Measurements from ENCODE around the gene SLAMF8. TPM values are rescaled to one million over a fixed set of nuclear protein-coding genes. Genes with fewer than 3 reads are reported as not detected.

SLAMF8 gene
- total RNA-seq, 1 experiment from 2014 or later = not detected

DNA sequence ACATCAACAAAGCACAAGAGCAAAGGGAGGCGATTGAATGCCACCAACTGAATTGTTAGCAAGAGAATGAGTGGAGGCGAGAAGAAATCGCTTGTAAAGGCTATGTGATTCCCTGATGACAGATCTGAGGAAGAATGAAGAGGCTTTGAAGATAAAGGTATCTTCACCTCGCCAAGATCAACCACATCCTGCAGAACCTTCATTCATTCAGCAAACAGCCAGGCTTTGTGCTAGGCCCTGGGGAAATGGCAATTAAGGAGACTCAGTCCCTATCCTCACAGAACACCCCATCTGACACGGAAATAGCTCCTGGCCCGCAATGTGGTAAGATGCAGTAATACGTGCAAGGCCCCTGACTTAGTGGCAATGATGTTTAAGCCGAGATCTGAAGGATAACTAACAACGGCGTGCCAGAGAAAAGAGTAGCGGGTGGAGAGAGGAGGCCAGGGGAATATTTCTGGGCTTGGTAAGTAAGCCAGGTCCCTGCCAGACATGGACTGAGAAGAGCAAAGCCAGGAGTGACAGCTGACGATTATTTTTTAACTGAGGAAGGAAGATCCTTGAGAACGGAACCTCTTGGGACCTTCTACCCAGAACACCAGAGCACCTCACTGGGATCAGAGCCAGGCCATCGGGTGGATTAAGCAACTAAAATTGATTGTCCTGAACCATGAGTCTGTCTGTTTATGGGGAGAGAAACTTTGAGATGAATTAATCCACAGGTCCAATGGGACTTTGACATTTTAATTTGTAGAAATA is 40.4 kb downstream of the SLAMF8 start:
- no peaks in the 10 kb centered on the region for H3K27me3 Mint-ChIP-seq (ENCODE audit: insufficient read depth, unreplicated experiment)
- H3K4me3 Mint-ChIP-seq (ENCODE audit: unreplicated experiment) = peak overlapping the region; percentile 40
- BruUV-seq (replicated peaks) = no TSS peak
- intact Hi-C loops (cut with micrococcal nuclease) = no loop called here
- TF ChIP-seq, protein P1, sequence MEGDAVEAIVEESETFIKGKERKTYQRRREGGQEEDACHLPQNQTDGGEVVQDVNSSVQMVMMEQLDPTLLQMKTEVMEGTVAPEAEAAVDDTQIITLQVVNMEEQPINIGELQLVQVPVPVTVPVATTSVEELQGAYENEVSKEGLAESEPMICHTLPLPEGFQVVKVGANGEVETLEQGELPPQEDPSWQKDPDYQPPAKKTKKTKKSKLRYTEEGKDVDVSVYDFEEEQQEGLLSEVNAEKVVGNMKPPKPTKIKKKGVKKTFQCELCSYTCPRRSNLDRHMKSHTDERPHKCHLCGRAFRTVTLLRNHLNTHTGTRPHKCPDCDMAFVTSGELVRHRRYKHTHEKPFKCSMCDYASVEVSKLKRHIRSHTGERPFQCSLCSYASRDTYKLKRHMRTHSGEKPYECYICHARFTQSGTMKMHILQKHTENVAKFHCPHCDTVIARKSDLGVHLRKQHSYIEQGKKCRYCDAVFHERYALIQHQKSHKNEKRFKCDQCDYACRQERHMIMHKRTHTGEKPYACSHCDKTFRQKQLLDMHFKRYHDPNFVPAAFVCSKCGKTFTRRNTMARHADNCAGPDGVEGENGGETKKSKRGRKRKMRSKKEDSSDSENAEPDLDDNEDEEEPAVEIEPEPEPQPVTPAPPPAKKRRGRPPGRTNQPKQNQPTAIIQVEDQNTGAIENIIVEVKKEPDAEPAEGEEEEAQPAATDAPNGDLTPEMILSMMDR (IDR thresholded peaks at IDR 0.05; ENCODE audit: unreplicated experiment) = no peak
- POLR2A ChIA-PET = interaction anchor here (1.0 to 9.6 kb wide), 7 partner anchors 13 to 733 kb away, joined by 3 to 82 read pairs (median 4); partner anchors contain the start of gene DUSP23
- H3K4me1 Mint-ChIP-seq (ENCODE audit: insufficient read depth, unreplicated experiment) = peaks cover 50% of the 10 kb centered on the region
- CTCF ChIA-PET = interaction anchor here (0.6 to 10.4 kb wide), 4 partner anchors 24 to 656 kb away, joined by 3 to 146 read pairs (median 19); no protein-coding TSS in a partner anchor
- H3K36me3 Mint-ChIP-seq (ENCODE audit: insufficient read depth, unreplicated experiment) = no peaks in the 10 kb centered on the region
- no peak for DNase-seq (ENCODE audit: unreplicated experiment)
- peak overlapping the region; percentile 85 for H3K27ac Mint-ChIP-seq (ENCODE audit: low read depth, unreplicated experiment)
- no peaks in the 10 kb centered on the region for H3K9me3 Mint-ChIP-seq (ENCODE audit: unreplicated experiment)

- H3K27ac Mint-ChIP-seq (ENCODE audit: low read depth, unreplicated experiment) = peak overlapping the region; percentile 85
- TF ChIP-seq, protein P1 (IDR thresholded peaks at IDR 0.05; ENCODE audit: unreplicated experiment) = no peak
- no peaks in the 10 kb centered on the region for H3K36me3 Mint-ChIP-seq (ENCODE audit: insufficient read depth, unreplicated experiment)
- POLR2A ChIA-PET = interaction anchor here (1.0 to 9.6 kb wide), 8 partner anchors 13 to 734 kb away, joined by 3 to 82 read pairs (median 5); partner anchors contain the start of gene DUSP23
- BruUV-seq (replicated peaks) = no TSS peak
- intact Hi-C loops (cut with micrococcal nuclease) = no loop called here
- DNase-seq (ENCODE audit: unreplicated experiment) = peak; percentile 92
- CTCF ChIA-PET = interaction anchor here (0.6 to 10.4 kb wide), 4 partner anchors 16 to 383 kb away, joined by 3 to 146 read pairs (median 20); no protein-coding TSS in a partner anchor
- no peaks in the 10 kb centered on the region for H3K27me3 Mint-ChIP-seq (ENCODE audit: insufficient read depth, unreplicated experiment)
- no peaks in the 10 kb centered on the region for H3K9me3 Mint-ChIP-seq (ENCODE audit: unreplicated experiment)
- H3K4me3 Mint-ChIP-seq (ENCODE audit: unreplicated experiment) = peak overlapping the region; percentile 40
- H3K4me1 Mint-ChIP-seq (ENCODE audit: insufficient read depth, unreplicated experiment) = peaks cover 51% of the 10 kb centered on the region
These were observed 41.0 kb downstream of the SLAMF8 start for GRCh38 chr1:159867664-159868026.

DNA sequence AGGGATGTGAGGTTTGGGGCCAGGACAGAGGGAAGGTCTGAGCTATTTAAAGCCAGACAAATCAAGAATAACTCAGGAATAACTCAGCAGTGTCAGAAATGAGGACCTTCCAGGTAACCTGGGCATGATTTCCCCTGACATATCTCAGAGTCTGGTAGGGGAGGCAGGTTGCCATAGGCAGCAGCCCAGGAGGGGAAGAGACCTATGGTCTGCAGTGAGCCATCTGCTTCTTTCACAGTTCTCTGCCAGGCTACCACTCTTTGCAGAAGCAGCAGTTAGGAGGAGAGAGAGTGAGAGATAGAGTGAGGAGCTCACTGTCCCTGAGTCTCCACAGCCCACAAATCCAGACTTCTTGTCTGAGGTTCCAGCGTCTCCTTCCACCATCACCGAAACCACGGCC is 42.1 kb downstream of the SLAMF8 start:
- Mint-ChIP-seq H3K4me1 (ENCODE audit: insufficient read depth, unreplicated experiment) (peaks cover 51% of the 10 kb centered on the region), H3K9me3 (ENCODE audit: unreplicated experiment) (no peaks in the 10 kb centered on the region), H3K4me3 (ENCODE audit: unreplicated experiment) (peak overlapping the region; percentile 22), H3K36me3 (ENCODE audit: insufficient read depth, unreplicated experiment) (no peaks in the 10 kb centered on the region), H3K27me3 (ENCODE audit: insufficient read depth, unreplicated experiment) (no peaks in the 10 kb centered on the region), H3K27ac (ENCODE audit: low read depth, unreplicated experiment) (peak overlapping the region; percentile 85)
- no TSS peak for BruUV-seq (replicated peaks)
- DNase-seq (ENCODE audit: unreplicated experiment) = no peak
- TF ChIP-seq, protein P1 (IDR thresholded peaks at IDR 0.05; ENCODE audit: unreplicated experiment) = no peak
- CTCF ChIA-PET = interaction anchor here (0.9 to 10.4 kb wide), 9 partner anchors 9 to 707 kb away, joined by 3 to 146 read pairs (median 5); no protein-coding TSS in a partner anchor
- POLR2A ChIA-PET = interaction anchor here (0.7 to 9.6 kb wide), 10 partner anchors 11 to 162 kb away, joined by 3 to 82 read pairs (median 6); partner anchors contain the start of gene TAGLN2
- intact Hi-C loops (cut with micrococcal nuclease) = no loop called here

- DNase-seq (ENCODE audit: unreplicated experiment) = peak; percentile 84
- Mint-ChIP-seq H3K4me1 (ENCODE audit: insufficient read depth, unreplicated experiment) (peaks cover 51% of the 10 kb centered on the region), H3K27ac (ENCODE audit: low read depth, unreplicated experiment) (peak overlapping the region; percentile 85), H3K9me3 (ENCODE audit: unreplicated experiment) (no peaks in the 10 kb centered on the region), H3K36me3 (ENCODE audit: insufficient read depth, unreplicated experiment) (no peaks in the 10 kb centered on the region), H3K27me3 (ENCODE audit: insufficient read depth, unreplicated experiment) (no peaks in the 10 kb centered on the region), H3K4me3 (ENCODE audit: unreplicated experiment) (peak overlapping the region; percentile 22)
- intact Hi-C loops (cut with micrococcal nuclease) = no loop called here
- no TSS peak for BruUV-seq (replicated peaks)
- CTCF ChIA-PET = interaction anchor here (0.6 to 10.4 kb wide), 10 partner anchors 10 to 708 kb away, joined by 3 to 146 read pairs (median 5); no protein-coding TSS in a partner anchor
- TF ChIP-seq, protein P1 (IDR thresholded peaks at IDR 0.05; ENCODE audit: unreplicated experiment) = no peak
- POLR2A ChIA-PET = interaction anchor here (0.7 to 9.6 kb wide), 10 partner anchors 11 to 162 kb away, joined by 3 to 82 read pairs (median 5); partner anchors contain the start of gene TAGLN2
These were observed 42.5 kb downstream of the SLAMF8 start for GRCh38 chr1:159869173-159869572.
